DOHH2 (cell line): ENCODE measurements around the gene PEAK3.

ENCODE experiments used
- H3F3A ChIP-seq: fragments of 200-600 bp; sonication (generic), shearing (Covaris generic); 2 replicates; pipeline ENCODE4 v1.6.0; 2016; ENCODE audit warnings: antibody characterized with exemption, mild to moderate bottlenecking; ENCODE audit not compliant: control insufficient read depth, insufficient read depth
- H3K27ac ChIP-seq: fragments of 200-600 bp; sonication (generic); 2 replicates; pipeline ENCODE4 v1.5.1; 2014; ENCODE audit warnings: low read depth, mild to moderate bottlenecking, low read length, moderate library complexity
- H3K27me3 ChIP-seq: fragments of 200-600 bp; sonication (generic); 2 replicates; pipeline ENCODE4 v1.6.1; 2014; ENCODE audit warnings: mild to moderate bottlenecking, low read length, mixed read lengths; ENCODE audit not compliant: control insufficient read depth
- H3K36me3 ChIP-seq: fragments of 200-600 bp; sonication (generic); 2 replicates; pipeline ENCODE4 v1.6.1; 2014; ENCODE audit warnings: mild to moderate bottlenecking, low read length, moderate library complexity, mixed read lengths; ENCODE audit not compliant: control insufficient read depth
- H3K4me1 ChIP-seq: fragments of 200-600 bp; sonication (generic); 2 replicates; pipeline ENCODE4 v1.6.1; 2014; ENCODE audit warnings: mild to moderate bottlenecking, low read length, mixed read lengths; ENCODE audit not compliant: control insufficient read depth
- H3K4me2 ChIP-seq: fragments of 200-600 bp; sonication (generic); 2 replicates; pipeline ENCODE4 v1.6.0; 2014; ENCODE audit warnings: mild to moderate bottlenecking, low read length, moderate library complexity
- H3K4me3 ChIP-seq: fragments of 200-600 bp; sonication (generic); 2 replicates; pipeline ENCODE4 v1.5.1; 2014; ENCODE audit warnings: mild to moderate bottlenecking, low read length, mixed read lengths
- H3K79me2 ChIP-seq: fragments of 200-600 bp; sonication (generic); 2 replicates; pipeline ENCODE4 v1.6.1; 2014; ENCODE audit warnings: mild to moderate bottlenecking, low read length, mixed read lengths; ENCODE audit not compliant: control insufficient read depth
- H3K9me2 ChIP-seq: fragments of 200-600 bp; sonication (generic); replicated peaks from 2 replicates; pipeline ENCODE4 v1.6.1; 2014; ENCODE audit warnings: mild to moderate bottlenecking, low read length, mixed read lengths; ENCODE audit not compliant: control insufficient read depth
- H3K9me3 ChIP-seq: fragments of 200-600 bp; sonication (generic); 2 replicates; pipeline ENCODE4 v1.6.1; 2014; ENCODE audit warnings: antibody characterized with exemption, low read length, mixed read lengths; ENCODE audit not compliant: control insufficient read depth, insufficient read depth
- H4K20me1 ChIP-seq: fragments of 200-600 bp; sonication (generic); 2 replicates; pipeline ENCODE4 v1.6.0; 2014; ENCODE audit warnings: low read depth, mild to moderate bottlenecking, antibody characterized with exemption, low read length, moderate library complexity; ENCODE audit not compliant: control insufficient read depth, insufficient read depth
- CTCF ChIP-seq: fragments of 200-600 bp; sonication (generic); IDR thresholded peaks from one replicate; pipeline ENCODE4 v1.5.1; 2014; ENCODE audit warnings: antibody characterized with exemption, mild to moderate bottlenecking, low read depth, low read length; ENCODE audit not compliant: poor library complexity, severe bottlenecking
- EZH2phosphoT487 ChIP-seq: fragments of 200-600 bp; sonication (generic); IDR thresholded peaks from 2 replicates; pipeline ENCODE4 v1.6.1; 2017; ENCODE audit warnings: borderline replicate concordance, mild to moderate bottlenecking, antibody characterized with exemption, low read length, moderate library complexity, mixed read lengths

PEAK3 gene

DNA sequence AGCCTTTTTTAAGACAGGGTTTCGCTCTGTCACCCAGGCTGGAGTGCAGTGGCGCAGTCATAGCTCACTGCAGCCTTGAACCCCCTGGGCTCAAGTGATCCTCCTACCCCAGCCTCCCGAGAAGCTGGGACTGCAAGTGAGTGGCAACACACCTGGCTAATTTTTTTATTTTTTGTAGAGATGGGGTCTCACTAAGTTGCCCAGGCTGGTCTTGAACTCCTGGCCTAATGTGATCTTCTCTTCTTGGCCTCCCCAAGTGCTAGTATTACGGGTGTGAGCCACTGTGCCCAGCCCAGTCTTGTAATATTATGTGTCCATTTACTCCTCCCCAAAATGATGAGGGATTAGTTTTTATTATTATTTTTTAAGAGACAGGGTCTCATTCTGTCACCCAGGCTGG is 29.1 kb upstream of the PEAK3 start:
- Histone ChIP-seq H3K4me2 (no peak overlapping the region), H3K4me1 (peaks cover 19% of the 10 kb centered on the region), H3K27me3 (peaks cover 50% of the 10 kb centered on the region), H3K9me2 (no peaks in the 10 kb centered on the region), H3K27ac (no peak overlapping the region), H3K9me3 (peaks cover 19% of the 10 kb centered on the region), H3K79me2 (no peaks in the 10 kb centered on the region), H3F3A (no peaks in the 10 kb centered on the region), H3K4me3 (no peak overlapping the region), H3K36me3 (no peaks in the 10 kb centered on the region), H4K20me1 (no peaks in the 10 kb centered on the region)
- no peak for TF ChIP-seq EZH2phosphoT487
- no peak for TF ChIP-seq CTCF

- H3K4me2 ChIP-seq: no peak overlapping the region
These were observed 27.9 kb upstream of the PEAK3 start for GRCh38 chr19:2309734-2310362.

DNA sequence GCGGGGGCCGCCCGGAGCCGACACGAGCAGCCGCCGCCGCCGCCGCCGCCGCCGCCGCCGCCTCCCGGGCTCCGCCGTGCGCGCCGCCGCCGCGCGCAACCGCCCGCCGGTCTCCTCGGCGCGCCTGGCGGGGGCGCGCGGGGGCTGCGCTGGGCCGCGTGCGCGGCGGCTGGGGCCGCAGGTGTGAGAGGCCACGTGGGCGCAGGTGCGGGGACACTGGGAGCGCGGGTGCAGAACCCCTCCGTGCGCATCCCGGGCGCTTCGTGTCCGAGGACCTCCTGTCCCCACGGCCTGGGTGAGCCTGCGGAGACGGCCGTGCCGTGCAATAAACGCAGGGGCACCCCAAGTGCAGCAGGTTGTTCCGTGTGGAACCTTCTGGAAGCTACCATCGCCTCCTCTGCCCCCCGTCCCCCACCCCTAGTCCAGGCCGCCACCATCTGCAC is 26.2 kb upstream of the PEAK3 start, which contains the start of gene LINGO3:
LINGO3 (minus strand) TSS at position 41 of the 443 bp plus-strand sequence. CDS start 16,378 bp downstream, outside the sequence.
- H3K36me3 ChIP-seq: no peaks in the 10 kb centered on the region
- no peaks in the 10 kb centered on the region for H3K9me3 ChIP-seq
- H3K9me2 ChIP-seq: no peaks in the 10 kb centered on the region
- H3K27me3 ChIP-seq: peaks cover 61% of the 10 kb centered on the region
- H3K27ac ChIP-seq: no peak within 1 kb of the TSS
- TF ChIP-seq EZH2phosphoT487: no peak
- no peak for TF ChIP-seq CTCF
- H4K20me1 ChIP-seq: no peaks in the 10 kb centered on the region
- H3K79me2 ChIP-seq: no peaks in the 10 kb centered on the region
- no peak within 1 kb of the TSS; the same call in 1 of the 2 replicates for H3K4me3 ChIP-seq
- peaks cover 22% of the 10 kb centered on the region for H3K4me1 ChIP-seq
- no peaks in the 10 kb centered on the region for H3F3A ChIP-seq
- H3K4me2 ChIP-seq: peak within 1 kb of the TSS; percentile 31

More at GRCh38 chr19:2309734-2310362, 27.9 kb upstream of the PEAK3 start:
- H3K79me2 ChIP-seq: no peaks in the 10 kb centered on the region
- H3F3A ChIP-seq: no peaks in the 10 kb centered on the region
- H4K20me1 ChIP-seq: no peaks in the 10 kb centered on the region
- peaks cover 10% of the 10 kb centered on the region for H3K9me3 ChIP-seq
- no peak overlapping the region for H3K27ac ChIP-seq
- no peaks in the 10 kb centered on the region for H3K9me2 ChIP-seq
- peaks cover 12% of the 10 kb centered on the region; the same call in 1 of the 2 replicates for H3K4me1 ChIP-seq
- no peaks in the 10 kb centered on the region for H3K36me3 ChIP-seq
- H3K4me3 ChIP-seq: no peak overlapping the region
- TF ChIP-seq EZH2phosphoT487 (no peak), CTCF (no peak)
- H3K27me3 ChIP-seq: peaks cover 56% of the 10 kb centered on the region
